Coronary artery (tissue), 2 donors: ENCODE data around the gene GTPBP1.

ENCODE experiments used
- DNase-seq: peaks from one replicate; pipeline ENCODE4 v3.0.0-alpha.2; 2017; ENCODE audit warnings: low spot score
- H3K27ac ChIP-seq, 2 donors: fragments of 200-600 bp; sonication (generic); one replicate each; pipeline ENCODE4 v1.5.1; 2016 to 2019
- H3K4me3 ChIP-seq: fragments of 200-600 bp; sonication (generic); 2 replicates; pipeline ENCODE4 v1.5.1; 2016; ENCODE audit warnings: mild to moderate bottlenecking, moderate library complexity
- TF ChIP-seq, protein P1 (sequence below): fragments of 200-600 bp; sonication (generic); IDR thresholded peaks from one replicate; pipeline ENCODE4 v1.5.1; 2019; ENCODE audit warnings: antibody characterized with exemption

Gene GTPBP1

DNA sequence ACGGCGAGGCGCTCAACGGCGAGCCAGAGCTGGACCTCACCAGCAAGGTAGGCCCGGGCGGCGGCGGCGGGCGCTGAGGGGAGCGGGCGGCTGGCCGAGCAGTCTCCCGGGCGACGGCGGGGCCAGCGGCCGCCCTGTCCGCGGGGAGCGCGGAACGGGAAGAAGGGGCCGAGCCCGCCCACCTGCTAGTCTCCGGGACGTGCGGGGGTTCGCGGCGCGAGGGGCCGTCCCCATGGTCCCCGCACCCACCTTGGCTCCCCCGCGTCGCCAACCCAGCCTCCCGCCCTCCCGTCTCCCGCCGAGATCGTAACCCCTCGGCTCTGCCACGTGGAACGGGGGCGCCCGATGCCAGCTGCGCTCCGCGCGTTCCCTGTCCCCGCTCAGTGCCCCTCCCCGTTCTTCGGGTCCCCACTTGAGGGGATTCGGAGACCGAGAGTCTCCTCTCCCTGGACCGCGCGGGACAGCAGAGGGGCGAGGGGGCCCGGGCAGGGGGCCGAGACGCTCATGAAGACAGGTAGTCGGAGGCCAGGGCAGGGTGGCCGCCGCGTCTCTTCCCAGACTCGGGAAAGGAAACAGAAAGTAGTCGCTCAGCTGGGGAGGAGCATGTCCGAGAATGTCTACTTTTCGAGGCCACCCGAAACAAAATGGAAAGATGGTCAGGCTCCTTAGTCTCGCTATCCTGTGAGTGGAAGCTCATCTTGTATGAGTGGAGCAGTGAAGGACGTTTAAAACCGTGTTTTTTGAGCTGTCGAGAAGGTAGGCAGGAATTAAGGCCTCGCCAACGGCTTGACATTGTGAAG, 557 bp downstream of the GTPBP1 start:
- peak overlapping the region; percentile 98 for H3K4me3 ChIP-seq
- DNase-seq = peak; percentile 83
- TF ChIP-seq, protein P1, sequence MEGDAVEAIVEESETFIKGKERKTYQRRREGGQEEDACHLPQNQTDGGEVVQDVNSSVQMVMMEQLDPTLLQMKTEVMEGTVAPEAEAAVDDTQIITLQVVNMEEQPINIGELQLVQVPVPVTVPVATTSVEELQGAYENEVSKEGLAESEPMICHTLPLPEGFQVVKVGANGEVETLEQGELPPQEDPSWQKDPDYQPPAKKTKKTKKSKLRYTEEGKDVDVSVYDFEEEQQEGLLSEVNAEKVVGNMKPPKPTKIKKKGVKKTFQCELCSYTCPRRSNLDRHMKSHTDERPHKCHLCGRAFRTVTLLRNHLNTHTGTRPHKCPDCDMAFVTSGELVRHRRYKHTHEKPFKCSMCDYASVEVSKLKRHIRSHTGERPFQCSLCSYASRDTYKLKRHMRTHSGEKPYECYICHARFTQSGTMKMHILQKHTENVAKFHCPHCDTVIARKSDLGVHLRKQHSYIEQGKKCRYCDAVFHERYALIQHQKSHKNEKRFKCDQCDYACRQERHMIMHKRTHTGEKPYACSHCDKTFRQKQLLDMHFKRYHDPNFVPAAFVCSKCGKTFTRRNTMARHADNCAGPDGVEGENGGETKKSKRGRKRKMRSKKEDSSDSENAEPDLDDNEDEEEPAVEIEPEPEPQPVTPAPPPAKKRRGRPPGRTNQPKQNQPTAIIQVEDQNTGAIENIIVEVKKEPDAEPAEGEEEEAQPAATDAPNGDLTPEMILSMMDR = no peak
- peak overlapping the region; percentile 90 to 97 for H3K27ac ChIP-seq

DNA sequence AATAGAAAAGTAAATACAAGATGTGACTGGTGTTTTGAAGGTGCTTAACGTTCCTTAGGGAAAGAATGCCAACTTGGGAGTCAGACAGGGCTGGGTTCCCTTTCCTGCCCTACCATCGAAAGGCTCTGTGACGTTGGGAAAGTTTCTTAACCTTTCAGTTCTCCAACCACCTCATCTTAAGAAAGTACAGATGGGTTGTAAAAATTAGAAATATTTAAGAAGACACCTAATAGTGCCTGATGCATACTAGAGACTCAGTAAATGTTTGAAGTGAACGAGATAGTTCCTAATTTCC, 1.1 kb downstream of the GTPBP1 start:
- TF ChIP-seq, protein P1 = no peak
- no peak for DNase-seq
- Histone ChIP-seq H3K27ac (peak overlapping the region; percentile 90 to 97), H3K4me3 (peak overlapping the region; percentile 98)

- Histone ChIP-seq H3K4me3 (peak overlapping the region; percentile 98), H3K27ac (peak overlapping the region in 1 of 2 donors; percentile 14)
- TF ChIP-seq, protein P1 = no peak
- no peak for DNase-seq
Observed at GRCh38 chr22:38707346-38707745, 1.6 kb downstream of the GTPBP1 start.

- Histone ChIP-seq H3K27ac (no peak overlapping the region), H3K4me3 (peak overlapping the region; percentile 98)
- TF ChIP-seq, protein P1 = no peak
- DNase-seq = no peak
Observed at GRCh38 chr22:38707984-38708383, 2.2 kb downstream of the GTPBP1 start.

DNA sequence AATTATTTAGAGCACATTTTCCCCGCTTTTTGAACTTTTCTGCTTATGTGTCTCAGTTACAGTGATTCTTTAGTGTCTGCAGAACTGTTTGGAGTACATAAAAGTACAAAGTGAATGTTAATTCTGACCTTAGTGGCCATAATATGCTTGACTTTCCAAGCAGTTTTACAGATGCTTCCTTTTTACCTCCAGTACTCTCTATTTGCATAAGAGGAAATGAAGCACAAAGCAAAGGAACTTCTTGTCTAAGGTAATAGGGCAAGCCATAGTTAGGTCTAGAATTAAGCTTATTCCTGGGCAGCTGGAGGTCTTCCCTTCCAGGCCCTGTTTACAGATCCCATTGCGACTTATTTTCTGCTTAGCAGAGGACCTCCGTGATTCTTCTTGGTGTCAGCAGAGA, 3.6 kb downstream of the GTPBP1 start:
- no peak overlapping the region for H3K27ac ChIP-seq
- H3K4me3 ChIP-seq = no peak overlapping the region
- no peak for DNase-seq
- TF ChIP-seq, protein P1 = no peak

GRCh38 chr22:38710351-38710750, 4.6 kb downstream of the GTPBP1 start:
- Histone ChIP-seq H3K27ac (no peak overlapping the region), H3K4me3 (no peak overlapping the region)
- no peak for DNase-seq
- TF ChIP-seq, protein P1 = no peak

DNA sequence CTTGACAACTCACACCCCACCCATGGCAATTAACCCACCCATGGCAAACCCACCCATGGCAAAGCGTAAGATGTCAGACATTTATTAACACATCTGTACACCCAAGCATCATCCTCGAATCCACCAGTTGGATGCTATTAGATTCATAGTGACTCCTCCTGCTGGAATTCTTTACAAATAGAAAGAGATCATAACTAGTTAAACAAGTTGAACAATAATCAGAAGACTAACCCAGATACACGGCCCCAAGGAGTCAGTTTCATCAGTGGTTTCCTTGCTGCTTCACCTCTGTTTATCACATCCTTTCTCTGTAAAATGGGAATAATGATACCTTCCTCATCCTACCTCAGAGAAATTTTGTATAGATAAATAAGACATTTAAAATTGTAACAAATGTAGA, 5.1 kb downstream of the GTPBP1 start:
- no peak overlapping the region for H3K27ac ChIP-seq
- DNase-seq = no peak
- no peak overlapping the region for H3K4me3 ChIP-seq
- TF ChIP-seq, protein P1 = no peak
